H1 (cell line): Measurements from ENCODE around the gene CLEC18B. TPM values are rescaled to one million over a fixed set of nuclear protein-coding genes. Genes with fewer than 3 reads are reported as not detected.

Experiments
- polyA plus RNA-seq, 7 experiments: library from polyadenylated mRNA; depleted of rRNA in 3 of 7; stranded (reverse) in 5 of 7; unstranded in 2 of 7; fragments of >200 nt in 5 of 7; fragments of 200-250 nt in 2 of 7; gene quantifications; 1 replicate in 5 of 7; 2 replicates in 1 of 7; 4 replicates in 1 of 7; pipeline versions ENCODE4 v1.2.1 to v1.2.3, GENCODE V29; 2011 to 2013; ENCODE audit warnings: missing spikeins in 2 of 7, mixed read lengths in 2 of 7
- total RNA-seq: library from RNA; stranded (reverse); fragmentation: NEBNext Ultra II Directional; extraction: Animal tissue kit (Norgen Biotek cat#: 25700); gene quantifications from 2 replicates; pipeline ENCODE4 v1.2.1, GENCODE V29; 2021
- TF ChIP-seq, protein P1 (sequence below): IDR thresholded peaks from 2 replicates; pipeline ENCODE4 v1.6.1; 2011; ENCODE audit warnings: low read depth, mild to moderate bottlenecking, low read length; ENCODE audit not compliant: insufficient read depth

Gene CLEC18B
- total and polyA plus RNA-seq, 2 of the 8 experiments (the other 6 are each of a cell fraction or from before 2014, with no cell fraction given): 0.11 TPM; not detected in 1

DNA sequence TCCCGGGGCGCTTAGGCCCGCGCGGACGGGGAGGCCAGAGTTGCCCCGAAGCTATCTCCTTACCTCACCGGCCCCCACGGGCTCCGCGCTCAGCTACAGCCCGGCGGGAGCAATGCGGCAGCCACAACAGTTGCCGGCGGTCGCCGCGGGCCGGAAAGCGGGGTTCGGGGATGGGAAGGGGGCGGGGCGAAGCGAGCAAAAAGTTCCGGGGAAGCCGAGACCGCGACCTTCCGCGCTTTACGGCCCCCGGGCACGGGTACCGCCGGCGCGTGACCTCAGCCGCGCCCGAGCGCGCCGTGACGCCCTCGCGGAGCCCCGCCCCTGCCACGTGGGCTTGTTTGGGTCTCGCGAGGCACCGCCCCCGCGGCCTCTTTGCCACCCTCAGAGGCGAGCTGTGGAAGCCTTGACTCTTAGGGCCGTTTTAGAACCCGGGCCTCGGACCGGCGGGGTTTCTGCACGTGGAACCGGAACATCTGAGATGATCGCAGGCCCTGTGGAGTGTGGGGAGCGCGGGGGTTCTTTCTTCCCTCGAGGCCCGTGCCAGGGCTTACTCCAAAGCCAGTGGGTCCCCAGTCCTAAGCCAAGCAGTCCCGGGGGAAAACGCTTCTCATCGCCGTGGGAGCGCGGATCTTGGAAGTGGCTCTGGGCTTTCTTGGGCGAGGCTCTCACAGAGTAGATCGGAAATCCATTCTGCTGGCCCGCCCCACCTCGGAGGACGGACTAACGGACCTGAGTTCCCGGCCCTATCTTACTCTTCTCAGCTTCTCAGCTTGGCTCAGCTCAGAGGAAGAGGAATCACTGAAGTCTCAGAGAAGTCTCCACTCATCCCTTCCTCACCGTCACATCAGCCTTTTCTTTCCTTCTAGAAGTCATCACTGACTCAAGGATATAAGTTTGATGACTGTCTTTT lies 53.0 kb downstream of the CLEC18B start (continued):
- TF ChIP-seq, protein P1, sequence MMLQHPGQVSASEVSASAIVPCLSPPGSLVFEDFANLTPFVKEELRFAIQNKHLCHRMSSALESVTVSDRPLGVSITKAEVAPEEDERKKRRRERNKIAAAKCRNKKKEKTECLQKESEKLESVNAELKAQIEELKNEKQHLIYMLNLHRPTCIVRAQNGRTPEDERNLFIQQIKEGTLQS: peak; percentile 55; the same call in 1 of the 2 replicates
- TF ChIP-seq, all 59 proteins: peak for 12; not testable (repeated sequence) for 47
